Uterus (tissue), 4 donors: ENCODE results near the gene RAPGEF3. TPM values are rescaled to one million over a fixed set of nuclear protein-coding genes. Genes with fewer than 3 reads are reported as not detected.
A peak's percentile ranks its signal among the peaks of the same experiment; 100 is the strongest.

Experiments
- DNase-seq, 2 donors: peaks; one replicate each; pipeline ENCODE4 v3.0.0-alpha.2; 2019 to 2020
- H3K27ac ChIP-seq, 2 donors: fragments of 200-600 bp; sonication (generic); 1 replicate in 1 of 2; 2 replicates in 1 of 2; pipeline ENCODE4 v1.5.1; 2016 to 2018
- H3K27me3 ChIP-seq, 2 donors: fragments of 200-600 bp; sonication (generic); one replicate each; pipeline ENCODE4 v1.5.1; 2018 to 2019; ENCODE audit warnings: control low read depth in 1 of 2
- H3K36me3 ChIP-seq, 2 donors: fragments of 200-600 bp; sonication (generic); one replicate each; pipeline ENCODE4 v1.5.1; 2019; ENCODE audit warnings: control low read depth in 1 of 2
- H3K4me1 ChIP-seq, 2 donors: fragments of 200-600 bp; sonication (generic); one replicate each; pipeline ENCODE4 v1.5.1; 2018 to 2019; ENCODE audit warnings: control low read depth in 1 of 2
- H3K4me3 ChIP-seq, 2 donors: fragments of 200-600 bp; sonication (generic); 1 replicate in 1 of 2; 2 replicates in 1 of 2; pipeline ENCODE4 v1.5.1; 2018 to 2019; ENCODE audit warnings: mild to moderate bottlenecking in 1 of 2
- H3K9me3 ChIP-seq, 2 donors: fragments of 200-600 bp; sonication (generic); one replicate each; pipeline ENCODE4 v1.5.1; 2019; ENCODE audit warnings: control low read depth in 1 of 2
- POLR2A ChIP-seq, 2 donors: fragments of 450-650 bp; IDR thresholded peaks; one replicate each; pipeline ENCODE4 v1.6.1; 2016; ENCODE audit warnings: antibody characterized with exemption in 2 of 2, mild to moderate bottlenecking in 1 of 2, moderate library complexity in 1 of 2
- intact Hi-C: fragments of 100-400 bp; cut with DNase I; formaldehyde crosslinking; loops from one replicate; pipeline ENCODE4 v1.15.1; 2023; ENCODE audit warnings: low total_unique reads
- total RNA-seq, 4 donors: library from RNA; depleted of rRNA in 3 of 4; stranded (reverse); fragments of >200 nt in 3 of 4; gene quantifications; one replicate each; pipeline versions ENCODE4 v1.1.0 to v1.2.4, GENCODE V29; 2014 to 2023
- TF ChIP-seq, protein P1 (sequence below), 4 experiments: fragments of 200-600 bp in 2 of 4; fragments of 450-650 bp in 2 of 4; sonication (generic) in 2 of 4; IDR thresholded peaks; one replicate each; pipeline ENCODE4 v1.5.1; 2016 to 2019; ENCODE audit warnings: antibody characterized with exemption in 4 of 4, mild to moderate bottlenecking in 2 of 4, moderate library complexity in 1 of 4
- donor health status: DM: yes; HTN: yes; CAD: no.

RAPGEF3 gene
- total RNA-seq, 4 donors from 2014 or later, result 13.5 to 105 (median 48.7) TPM

DNA sequence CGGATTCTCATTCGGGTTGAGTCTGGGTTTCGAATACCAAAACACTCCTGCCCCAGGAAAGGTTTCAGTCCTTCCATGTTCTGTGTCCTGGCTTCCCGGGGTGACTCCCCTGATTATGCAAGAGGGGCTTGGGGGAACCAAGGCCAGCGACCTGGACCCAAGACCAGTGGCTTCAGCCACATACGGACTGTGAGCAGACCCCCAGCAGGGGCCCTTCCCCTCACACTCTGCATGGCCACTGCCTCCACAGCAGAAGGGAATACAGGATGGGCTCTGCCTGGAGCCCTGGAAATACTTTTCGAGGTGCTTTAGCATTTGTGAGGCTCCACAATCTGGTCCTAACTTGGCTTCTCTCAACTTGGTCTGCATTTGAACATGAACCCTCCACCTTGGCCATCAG, 41.9 kb upstream of the RAPGEF3 start:
- H3K4me1 ChIP-seq, result peaks cover 11 to 71% of the 10 kb centered on the region in 2 donors
- no peaks in the 10 kb centered on the region for H3K9me3 ChIP-seq
- intact Hi-C loops, result loop anchor here (5.0 kb wide), 1 partner anchor 37 kb away; no protein-coding TSS in a partner anchor
- TF ChIP-seq POLR2A (IDR thresholded peaks at IDR 0.05), result no peak
- TF ChIP-seq, protein P1, sequence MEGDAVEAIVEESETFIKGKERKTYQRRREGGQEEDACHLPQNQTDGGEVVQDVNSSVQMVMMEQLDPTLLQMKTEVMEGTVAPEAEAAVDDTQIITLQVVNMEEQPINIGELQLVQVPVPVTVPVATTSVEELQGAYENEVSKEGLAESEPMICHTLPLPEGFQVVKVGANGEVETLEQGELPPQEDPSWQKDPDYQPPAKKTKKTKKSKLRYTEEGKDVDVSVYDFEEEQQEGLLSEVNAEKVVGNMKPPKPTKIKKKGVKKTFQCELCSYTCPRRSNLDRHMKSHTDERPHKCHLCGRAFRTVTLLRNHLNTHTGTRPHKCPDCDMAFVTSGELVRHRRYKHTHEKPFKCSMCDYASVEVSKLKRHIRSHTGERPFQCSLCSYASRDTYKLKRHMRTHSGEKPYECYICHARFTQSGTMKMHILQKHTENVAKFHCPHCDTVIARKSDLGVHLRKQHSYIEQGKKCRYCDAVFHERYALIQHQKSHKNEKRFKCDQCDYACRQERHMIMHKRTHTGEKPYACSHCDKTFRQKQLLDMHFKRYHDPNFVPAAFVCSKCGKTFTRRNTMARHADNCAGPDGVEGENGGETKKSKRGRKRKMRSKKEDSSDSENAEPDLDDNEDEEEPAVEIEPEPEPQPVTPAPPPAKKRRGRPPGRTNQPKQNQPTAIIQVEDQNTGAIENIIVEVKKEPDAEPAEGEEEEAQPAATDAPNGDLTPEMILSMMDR (IDR thresholded peaks at IDR 0.05), result no peak
- no peak for DNase-seq
- peak overlapping the region; percentile 3 to 22 for H3K27ac ChIP-seq
- H3K4me3 ChIP-seq, result no peak overlapping the region
- no peaks in the 10 kb centered on the region for H3K27me3 ChIP-seq
- H3K36me3 ChIP-seq, result no peaks in the 10 kb centered on the region

DNA sequence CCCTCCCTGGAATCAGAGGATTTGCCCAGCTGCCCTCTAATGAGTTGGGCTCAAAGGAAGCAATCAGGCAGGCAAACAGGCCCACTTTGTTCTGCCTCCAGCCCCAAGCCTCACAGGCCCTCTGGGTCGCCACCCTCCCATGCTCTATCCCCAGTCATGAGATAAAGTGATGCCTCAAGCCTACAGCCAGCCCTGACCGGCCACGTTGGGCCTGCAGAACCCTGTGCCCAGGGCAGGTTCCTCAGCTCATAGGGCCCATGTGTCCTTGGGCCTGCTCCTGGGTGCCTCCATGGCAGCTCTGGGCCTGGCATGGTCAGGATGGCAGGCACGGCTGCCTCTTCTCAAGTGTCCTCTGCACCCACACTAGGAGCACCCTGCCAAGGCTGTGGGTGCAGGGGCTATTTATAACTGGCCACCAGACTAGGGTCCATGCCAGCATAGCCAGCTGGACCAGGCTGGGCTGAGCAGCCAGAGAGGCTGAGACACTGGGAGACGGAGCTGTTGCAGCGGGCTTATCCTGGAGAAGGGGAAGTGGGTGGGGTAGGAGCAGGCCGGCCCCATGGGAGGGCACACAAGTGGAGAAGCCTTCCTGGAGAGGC, 40.8 kb upstream of the RAPGEF3 start:
- peak overlapping the region in 1 of 2 donors; percentile 17 for H3K27ac ChIP-seq
- no peaks in the 10 kb centered on the region for H3K27me3 ChIP-seq
- no peaks in the 10 kb centered on the region for H3K9me3 ChIP-seq
- H3K4me3 ChIP-seq, result no peak overlapping the region
- H3K36me3 ChIP-seq, result no peaks in the 10 kb centered on the region
- no peak for TF ChIP-seq POLR2A (IDR thresholded peaks at IDR 0.05)
- TF ChIP-seq, protein P1 (IDR thresholded peaks at IDR 0.05), result no peak
- peaks cover 6 to 60% of the 10 kb centered on the region in 2 donors for H3K4me1 ChIP-seq
- DNase-seq, result no peak
- intact Hi-C loops, result no loop called here

DNA sequence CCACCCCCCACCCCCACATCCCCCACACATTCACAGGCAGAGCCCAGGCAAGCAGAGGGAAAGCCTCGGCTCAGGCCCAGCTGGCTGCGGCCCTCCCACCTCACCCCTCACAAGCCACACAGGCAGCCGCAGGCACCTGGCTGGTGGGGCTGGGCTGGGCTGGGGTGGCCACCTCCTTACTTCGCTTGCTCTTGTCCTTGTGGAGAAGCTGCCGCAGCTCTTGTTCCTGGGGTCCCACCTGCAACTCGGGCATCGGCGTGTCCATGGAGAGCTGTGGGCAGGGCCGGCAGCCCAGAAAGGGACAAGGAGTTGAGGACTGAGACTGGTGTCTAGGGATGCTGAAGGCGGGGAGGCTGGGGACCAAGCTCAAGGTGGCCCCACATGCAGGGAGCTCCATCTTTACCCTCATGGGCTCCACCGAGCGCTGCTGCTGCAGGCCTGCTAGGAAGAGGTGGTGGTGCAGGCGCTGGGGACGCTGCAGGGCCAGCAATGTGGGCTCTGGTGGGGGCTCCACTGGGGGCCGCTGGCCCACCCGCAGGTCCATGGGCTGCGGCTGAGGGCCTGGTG, 39.8 kb upstream of the RAPGEF3 start:
- Histone ChIP-seq H3K27ac (peak overlapping the region; percentile 26 to 41), H3K27me3 (no peaks in the 10 kb centered on the region), H3K4me1 (peaks cover 6 to 50% of the 10 kb centered on the region in 2 donors), H3K4me3 (no peak overlapping the region), H3K9me3 (no peaks in the 10 kb centered on the region), H3K36me3 (no peaks in the 10 kb centered on the region)
- no peak for DNase-seq
- intact Hi-C loops, result no loop called here
- TF ChIP-seq, protein P1 (IDR thresholded peaks at IDR 0.05), result no peak
- no peak for TF ChIP-seq POLR2A (IDR thresholded peaks at IDR 0.05)

DNA sequence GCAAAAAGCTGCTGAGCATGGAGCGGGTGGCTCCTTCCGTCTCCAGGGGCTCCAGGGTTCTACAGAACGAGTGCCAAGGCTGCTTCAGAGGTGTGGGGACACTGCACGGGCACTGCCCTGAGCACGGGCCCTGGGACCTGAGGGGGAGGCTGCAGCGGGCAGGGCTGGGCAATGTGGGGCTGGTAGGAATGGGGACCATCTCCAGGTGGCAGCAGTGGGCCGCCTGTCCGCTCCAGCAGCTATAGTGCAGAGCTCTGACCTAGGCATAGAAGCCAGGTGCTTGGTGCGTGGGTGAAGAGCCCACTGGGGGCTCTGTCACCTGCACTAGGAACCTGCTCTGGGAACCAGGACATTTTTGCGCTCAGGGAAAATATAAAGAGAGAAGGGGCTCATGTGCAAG, 38.8 kb upstream of the RAPGEF3 start:
- no peak for DNase-seq
- H3K4me1 ChIP-seq, result peaks cover 5 to 40% of the 10 kb centered on the region in 2 donors
- no peaks in the 10 kb centered on the region for H3K27me3 ChIP-seq
- no peaks in the 10 kb centered on the region for H3K9me3 ChIP-seq
- intact Hi-C loops, result no loop called here
- TF ChIP-seq, protein P1 (IDR thresholded peaks at IDR 0.05), result peak in 3 of 4 experiments; percentile 11 to 33 (median 28)
- TF ChIP-seq POLR2A (IDR thresholded peaks at IDR 0.05), result no peak
- H3K36me3 ChIP-seq, result no peaks in the 10 kb centered on the region
- H3K27ac ChIP-seq, result peak overlapping the region in 1 of 2 donors; percentile 41
- no peak overlapping the region for H3K4me3 ChIP-seq

DNA sequence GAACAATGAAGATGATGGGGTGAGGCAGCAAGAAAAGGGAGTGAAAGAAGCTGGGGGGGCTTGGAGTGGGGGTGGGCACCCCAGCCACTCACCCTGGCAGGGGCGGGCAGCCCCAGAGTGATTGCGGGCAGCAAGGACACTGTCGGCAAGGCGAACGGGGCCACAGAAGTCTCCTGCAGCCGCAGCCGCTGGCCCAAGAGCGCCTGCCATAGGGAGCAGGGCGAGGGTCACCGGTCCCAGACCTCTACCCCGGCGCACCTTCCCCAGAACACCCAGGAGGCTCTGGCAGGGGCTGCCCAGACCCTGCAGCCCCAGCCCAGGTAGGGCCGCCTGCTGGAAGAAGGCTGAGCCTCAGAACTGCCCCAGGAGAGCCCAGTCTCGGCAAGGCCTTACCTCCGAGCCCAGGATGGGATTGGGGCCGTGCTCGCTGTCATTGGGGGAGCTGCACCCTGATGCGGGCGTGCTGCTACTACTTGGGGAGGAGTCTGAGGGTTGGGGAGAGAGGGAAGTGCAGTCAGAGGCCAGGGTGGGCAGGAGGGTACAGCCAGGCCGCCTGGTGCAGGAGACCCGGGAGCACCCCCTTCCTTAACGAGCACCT, 37.2 kb upstream of the RAPGEF3 start:
- intact Hi-C loops, result no loop called here
- peaks cover 0 to 27% of the 10 kb centered on the region in 2 donors for H3K4me1 ChIP-seq
- H3K9me3 ChIP-seq, result no peaks in the 10 kb centered on the region
- no peak overlapping the region for H3K4me3 ChIP-seq
- H3K27ac ChIP-seq, result no peak overlapping the region
- no peak for DNase-seq
- H3K36me3 ChIP-seq, result no peaks in the 10 kb centered on the region
- no peaks in the 10 kb centered on the region for H3K27me3 ChIP-seq
- TF ChIP-seq POLR2A (IDR thresholded peaks at IDR 0.05), result no peak
